AG04449 (cell line): ENCODE results near the gene ADCY10.
A peak's percentile ranks its signal among the peaks of the same experiment; 100 is the strongest.

ENCODE experiments used
- CTCF ChIA-PET: fragments of 350-600 bp; formaldehyde crosslinking; extraction: SDS; loops from one replicate; lab custom pipeline; 2021; ENCODE audit warnings: antibody characterized with exemption; lab: Yijun Ruan, JAX
- POLR2A ChIA-PET: fragments of 400-600, 350-600 bp; formaldehyde crosslinking; extraction: SDS; loops from one replicate; lab custom pipeline; 2020; ENCODE audit warnings: antibody characterized with exemption, inconsistent platforms; lab: Yijun Ruan, JAX
- DNase-seq: peaks from one replicate; pipeline ENCODE4 v3.0.0-alpha.2; 2010; ENCODE audit warnings: low read depth, low spot score
- H3K4me3 ChIP-seq: 2 replicates; pipeline ENCODE4 v1.5.1; 2011; ENCODE audit warnings: low read depth, mild to moderate bottlenecking, control low read depth, low read length
- CTCF ChIP-seq: IDR thresholded peaks from one replicate; pipeline ENCODE4 v1.5.1; 2011; ENCODE audit warnings: mild to moderate bottlenecking, moderate library complexity, low read length, control low read depth, inconsistent platforms; ENCODE audit not compliant: insufficient read depth; ENCODE audit errors: missing control alignments

Gene ADCY10

GRCh38 chr1:167936068-167936929 lies 22.4 kb upstream of the ADCY10 start, which contains the start of gene DCAF6:
Gene DCAF6, plus strand, starts transcription at chr1:167936683. Its CDS starts 229 bp downstream, at chr1:167936912.
- POLR2A ChIA-PET, result interaction anchor here (0.9 to 1.9 kb wide), 7 partner anchors 30 to 146 kb away, joined by 3 to 5 read pairs (median 4); no protein-coding TSS in a partner anchor
- peak; percentile 91 for DNase-seq
- peak within 1 kb of the TSS; percentile 87 for H3K4me3 ChIP-seq
- TF ChIP-seq CTCF, result no peak
- CTCF ChIA-PET, result interaction anchor here (0.6 to 2.3 kb wide), 8 partner anchors 12 to 220 kb away, joined by 3 to 14 read pairs (median 5); no protein-coding TSS in a partner anchor

GRCh38 chr1:167935216-167936067 lies 21.5 kb upstream of the ADCY10 start:
- no peak for TF ChIP-seq CTCF
- peak overlapping the region; percentile 76 for H3K4me3 ChIP-seq
- DNase-seq, result no peak
- CTCF ChIA-PET, result interaction anchor here (0.8 to 2.3 kb wide), 9 partner anchors 11 to 219 kb away, joined by 3 to 14 read pairs (median 3); no protein-coding TSS in a partner anchor
- POLR2A ChIA-PET, result interaction anchor here (0.8 to 1.9 kb wide), 6 partner anchors 34 to 214 kb away, joined by 3 to 5 read pairs (median 4); partner anchors contain the start of gene MPZL1

GRCh38 chr1:167934426-167935215 lies 20.7 kb upstream of the ADCY10 start:
- no peak for TF ChIP-seq CTCF
- peak overlapping the region; percentile 76 for H3K4me3 ChIP-seq
- ChIA-PET CTCF (interaction anchor here (1.0 to 2.3 kb wide), 8 partner anchors 8 to 219 kb away, joined by 3 to 14 read pairs (median 4); no protein-coding TSS in a partner anchor), POLR2A (interaction anchor here (0.8 to 1.2 kb wide), 3 partner anchors 64 to 213 kb away, joined by 3 to 4 read pairs (median 3); partner anchors contain the start of gene MPZL1)
- no peak for DNase-seq

GRCh38 chr1:167933788-167934187 lies 19.9 kb upstream of the ADCY10 start:
- H3K4me3 ChIP-seq, result no peak overlapping the region

More at GRCh38 chr1:167933788-167934187, 19.9 kb upstream of the ADCY10 start:
- ChIA-PET CTCF (interaction anchor here (1.7 kb wide), 1 partner anchor 9 kb away, joined by 4 read pairs; no protein-coding TSS in a partner anchor), POLR2A (no interaction called here)
- DNase-seq, result no peak
- no peak for TF ChIP-seq CTCF
